ENCODE data around the gene TRPC4. TPM values are rescaled to one million over a fixed set of nuclear protein-coding genes. Genes with fewer than 3 reads are reported as not detected.

The TRPC4 gene
- total RNA-seq, 1 experiment from 2014 or later = 19.0 TPM

GRCh38 chr13:37752146-37752545, 117.4 kb downstream of the TRPC4 start:
- no peak overlapping the region for H2BK15ac ChIP-seq (ENCODE audit: low read depth, low read length)
- DNase-seq = no peak
- TF ChIP-seq, protein P1, sequence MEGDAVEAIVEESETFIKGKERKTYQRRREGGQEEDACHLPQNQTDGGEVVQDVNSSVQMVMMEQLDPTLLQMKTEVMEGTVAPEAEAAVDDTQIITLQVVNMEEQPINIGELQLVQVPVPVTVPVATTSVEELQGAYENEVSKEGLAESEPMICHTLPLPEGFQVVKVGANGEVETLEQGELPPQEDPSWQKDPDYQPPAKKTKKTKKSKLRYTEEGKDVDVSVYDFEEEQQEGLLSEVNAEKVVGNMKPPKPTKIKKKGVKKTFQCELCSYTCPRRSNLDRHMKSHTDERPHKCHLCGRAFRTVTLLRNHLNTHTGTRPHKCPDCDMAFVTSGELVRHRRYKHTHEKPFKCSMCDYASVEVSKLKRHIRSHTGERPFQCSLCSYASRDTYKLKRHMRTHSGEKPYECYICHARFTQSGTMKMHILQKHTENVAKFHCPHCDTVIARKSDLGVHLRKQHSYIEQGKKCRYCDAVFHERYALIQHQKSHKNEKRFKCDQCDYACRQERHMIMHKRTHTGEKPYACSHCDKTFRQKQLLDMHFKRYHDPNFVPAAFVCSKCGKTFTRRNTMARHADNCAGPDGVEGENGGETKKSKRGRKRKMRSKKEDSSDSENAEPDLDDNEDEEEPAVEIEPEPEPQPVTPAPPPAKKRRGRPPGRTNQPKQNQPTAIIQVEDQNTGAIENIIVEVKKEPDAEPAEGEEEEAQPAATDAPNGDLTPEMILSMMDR (conservative IDR thresholded peaks at IDR 0.05) = no peak
- no peak overlapping the region for H3K4me2 ChIP-seq (ENCODE audit: insufficient read depth, insufficient read length, low read length)
- H4K20me1 ChIP-seq (ENCODE audit: control insufficient read depth, insufficient read depth, insufficient read length) = no peaks in the 10 kb centered on the region
- Mint-ChIP-seq H3K27ac (no peak overlapping the region), H3K27me3 (ENCODE audit: low read depth) (no peaks in the 10 kb centered on the region), H3K4me1 (peaks cover 0 to 11% of the 10 kb centered on the region in 2 experiments; a peak in 2 of 4 replicates), H3K9me3 (no peaks in the 10 kb centered on the region), H3K4me3 (no peak overlapping the region), H3K36me3 (ENCODE audit: insufficient read depth in 1 of 3, low read depth in 3 of 3) (no peaks in the 10 kb centered on the region; a peak in 1 of 7 replicates)
- H2BK120ac ChIP-seq (ENCODE audit: low read depth, low read length, poor library complexity, severe bottlenecking) = no peak overlapping the region
- H3K4ac ChIP-seq (ENCODE audit: low read depth, low read length) = no peak overlapping the region
- H2BK5ac ChIP-seq (ENCODE audit: insufficient read length, low read length) = no peak overlapping the region
- H3K14ac ChIP-seq (ENCODE audit: insufficient read depth, low read length) = no peak overlapping the region
- no peak overlapping the region for H4K5ac ChIP-seq (ENCODE audit: insufficient read length, low read depth, low read length)
- H2AFZ ChIP-seq (ENCODE audit: low read length) = no peak overlapping the region
- no peak overlapping the region for H3K56ac ChIP-seq (ENCODE audit: insufficient read length, low read depth, low read length)
- H3K27me3 ChIP-seq (ENCODE audit: insufficient read depth, low read length) = no peaks in the 10 kb centered on the region
- H4K8ac ChIP-seq (replicated peaks; ENCODE audit: insufficient read length, low read depth, low read length) = no peak overlapping the region
- no peak overlapping the region for H4K91ac ChIP-seq (ENCODE audit: insufficient read length, low read depth, low read length)
- no peak overlapping the region for H3K23ac ChIP-seq (ENCODE audit: insufficient read length, low read depth, low read length)
- H3K9me3 ChIP-seq (ENCODE audit: control insufficient read depth, low read depth, low read length) = no peaks in the 10 kb centered on the region
- H3K79me2 ChIP-seq (ENCODE audit: insufficient read depth, low read length) = no peaks in the 10 kb centered on the region
- no peak overlapping the region for H3K27ac ChIP-seq (ENCODE audit: insufficient read length, low read depth, low read length)
- H3K9ac ChIP-seq (ENCODE audit: extremely low read depth, insufficient read length, low read length) = no peak overlapping the region
- H3K18ac ChIP-seq (ENCODE audit: insufficient read length, low read depth, low read length) = no peak overlapping the region
- no peaks in the 10 kb centered on the region for H3K79me1 ChIP-seq (ENCODE audit: insufficient read depth, low read depth, low read length, poor library complexity, severe bottlenecking)
- no peak overlapping the region for H3T11ph ChIP-seq (ENCODE audit: low read length)
- no peaks in the 10 kb centered on the region; the same call in 1 of the 2 replicates for H3K4me1 ChIP-seq (ENCODE audit: insufficient read depth, low read length)
- H2AK5ac ChIP-seq (ENCODE audit: insufficient read length, low read length) = no peak overlapping the region
- H3K23me2 ChIP-seq (ENCODE audit: insufficient read length, low read depth, low read length, poor library complexity, severe bottlenecking) = no peaks in the 10 kb centered on the region
- H2BK12ac ChIP-seq (ENCODE audit: insufficient read length, low read depth, low read length) = no peak overlapping the region
- H2BK20ac ChIP-seq (ENCODE audit: low read depth, low read length, poor library complexity, severe bottlenecking) = no peak overlapping the region
- no CpG with 5 or more reads among the region's 9 CpGs for WGBS (ENCODE audit: extremely low coverage, insufficient read length, low lambda C conversion rate)

Data from H9 (cell line).